Stimulated activated CD8-positive, alpha-beta memory T cell treated with anti-CD3 and anti-CD28 coated beads, Interleukin-4, amount 100 ng/mL, for 1 hour (primary cell): ENCODE measurements around the gene TPCN2.
"Not testable (repeated sequence)": the region's sequence is repeated elsewhere in the genome, so short reads cannot be mapped to it uniquely, and the experiment has no call there.

Experiments used
- DNase-seq, 2 donors: peaks; one replicate each; pipeline ENCODE4 v3.0.0-alpha.2; 2020; ENCODE audit warnings: low read depth in 2 of 2, low spot score in 1 of 2

Gene TPCN2

GRCh38 chr11:69144316-69145049 lies 95.8 kb downstream of the TPCN2 start:
- no peak for DNase-seq

DNA sequence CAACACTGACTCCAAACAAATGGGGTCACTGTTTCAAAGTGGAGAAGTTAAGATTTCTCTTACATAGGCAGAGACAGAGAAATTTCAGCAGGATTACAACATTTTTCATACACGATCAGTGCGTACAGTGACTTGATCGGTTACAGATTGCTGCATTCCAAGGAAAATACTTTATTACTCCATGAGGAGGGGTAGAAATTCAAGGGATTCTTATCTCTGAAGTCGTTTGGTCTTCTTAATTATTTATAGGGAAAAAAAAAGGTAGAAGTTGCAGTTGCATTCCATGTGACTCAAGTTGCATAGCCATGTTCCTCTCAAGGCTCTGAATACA lies 96.3 kb downstream of the TPCN2 start:
- no peak for DNase-seq

DNA sequence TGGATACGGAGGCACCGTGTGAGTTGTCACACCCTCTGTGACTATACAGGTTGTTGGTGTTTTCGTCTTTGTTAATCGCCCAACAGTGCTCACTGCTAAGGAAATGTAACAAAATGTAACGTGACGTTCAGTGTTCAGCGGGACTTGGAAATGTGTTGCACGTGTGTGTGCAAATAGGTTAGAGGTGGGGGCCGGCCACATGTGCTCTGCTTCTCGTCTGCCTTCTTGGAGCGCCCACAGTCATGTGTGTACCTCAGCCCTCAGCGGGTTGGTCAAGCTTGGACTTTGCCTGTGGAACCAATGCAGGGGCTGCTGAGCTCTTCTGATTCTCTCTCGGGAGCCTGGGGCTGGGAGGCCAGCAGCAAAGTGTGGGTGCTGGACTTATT lies 99.6 kb downstream of the TPCN2 start:
- no peak for DNase-seq

DNA sequence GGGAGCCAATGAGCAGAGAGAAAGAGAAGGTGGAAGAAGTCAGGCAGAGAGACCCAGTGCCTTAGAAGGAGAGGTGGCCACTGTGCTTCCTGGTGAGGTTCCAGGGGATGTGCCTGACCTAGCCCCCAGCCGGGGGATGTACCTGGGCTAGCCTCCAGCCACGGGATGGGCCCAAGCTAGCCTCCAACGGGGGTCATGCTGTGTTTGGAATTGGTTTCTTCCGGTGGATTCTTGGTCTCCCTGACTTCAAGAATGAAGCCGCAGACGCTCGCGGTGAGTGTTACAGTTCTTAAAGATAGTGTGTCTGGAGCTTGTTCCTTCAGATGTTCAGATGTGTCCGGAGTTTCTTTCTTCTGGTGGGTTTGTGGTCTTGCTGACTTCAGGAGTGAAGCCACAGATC lies 100.1 kb downstream of the TPCN2 start:
- no peak for DNase-seq

- not testable (repeated sequence) for DNase-seq
These were observed 100.8 kb downstream of the TPCN2 start for GRCh38 chr11:69149338-69150045.

GRCh38 chr11:69150175-69150574 lies 101.4 kb downstream of the TPCN2 start:
- no peak for DNase-seq

DNA sequence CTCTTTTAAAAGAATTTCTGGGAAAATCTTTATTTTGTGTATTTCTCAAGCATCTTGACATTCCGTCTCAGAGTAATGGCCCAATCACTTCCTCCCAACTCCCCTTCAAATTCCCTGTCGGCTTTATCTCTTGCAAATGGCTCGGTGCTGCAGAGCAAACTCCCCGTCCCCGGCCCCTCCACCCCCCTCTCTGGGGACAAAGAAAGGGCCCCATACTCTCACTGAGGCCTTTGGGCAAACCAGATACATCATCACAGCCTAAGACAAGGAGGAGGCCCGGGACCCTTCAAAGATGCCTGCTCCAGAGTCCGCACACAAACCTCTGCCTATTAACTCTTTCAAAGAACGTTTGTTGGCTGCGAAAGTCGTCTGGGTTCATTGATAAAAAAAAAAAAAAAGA lies 103.1 kb downstream of the TPCN2 start:
- DNase-seq = no peak

DNA sequence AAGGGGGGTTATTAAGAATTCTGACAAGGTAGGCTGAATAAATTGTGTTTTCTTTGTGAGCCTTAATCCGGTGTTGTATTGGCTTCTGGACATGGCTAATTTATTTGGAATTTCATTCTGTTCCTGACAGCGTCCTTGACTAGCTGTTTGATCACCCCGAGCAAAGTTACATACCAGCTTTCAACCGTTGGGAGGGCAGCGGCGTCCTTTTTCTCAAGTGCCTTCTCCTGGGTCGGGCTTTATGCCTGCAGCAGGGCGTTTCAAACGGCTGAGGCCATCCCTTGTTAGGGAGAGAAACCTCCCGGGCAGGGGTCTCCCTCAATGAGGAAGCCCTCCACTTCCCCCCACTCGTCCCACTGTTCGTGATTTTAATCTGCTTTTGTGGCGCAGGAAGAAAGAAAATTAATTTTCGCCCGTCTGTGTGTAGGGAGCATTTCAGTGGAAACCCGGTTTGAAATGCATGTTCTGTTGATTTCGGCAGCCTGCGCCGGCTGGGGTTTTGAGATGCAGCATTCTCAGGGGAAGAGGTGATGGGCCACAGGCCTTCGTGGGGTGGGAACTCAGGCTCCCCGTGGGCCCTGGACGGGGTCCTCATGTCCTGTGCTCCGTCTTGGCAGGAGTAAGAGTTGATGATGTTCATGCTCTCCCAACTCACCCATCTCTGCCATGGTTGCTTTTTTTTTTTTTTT lies 104.1 kb downstream of the TPCN2 start:
- DNase-seq = no peak

DNA sequence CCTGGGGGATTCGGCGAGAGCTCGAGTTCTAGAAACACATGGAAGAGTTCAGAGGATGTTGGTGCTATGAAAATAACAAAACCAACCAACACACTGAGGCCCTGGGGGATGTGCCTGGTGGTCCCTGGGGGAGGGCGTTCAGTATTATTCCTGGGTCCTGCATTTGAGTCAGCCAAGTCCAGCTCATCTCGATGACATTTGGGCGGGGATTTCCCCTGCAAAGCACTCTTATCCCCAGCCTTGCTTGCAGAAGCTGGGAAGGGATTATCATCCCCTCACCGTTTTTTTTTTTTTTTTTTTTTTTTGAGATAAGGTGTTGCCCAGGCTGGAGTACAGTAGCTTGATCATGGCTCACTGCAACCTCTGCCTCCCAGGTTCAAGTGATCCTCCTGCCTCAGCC lies 104.9 kb downstream of the TPCN2 start:
- DNase-seq = no peak

DNA sequence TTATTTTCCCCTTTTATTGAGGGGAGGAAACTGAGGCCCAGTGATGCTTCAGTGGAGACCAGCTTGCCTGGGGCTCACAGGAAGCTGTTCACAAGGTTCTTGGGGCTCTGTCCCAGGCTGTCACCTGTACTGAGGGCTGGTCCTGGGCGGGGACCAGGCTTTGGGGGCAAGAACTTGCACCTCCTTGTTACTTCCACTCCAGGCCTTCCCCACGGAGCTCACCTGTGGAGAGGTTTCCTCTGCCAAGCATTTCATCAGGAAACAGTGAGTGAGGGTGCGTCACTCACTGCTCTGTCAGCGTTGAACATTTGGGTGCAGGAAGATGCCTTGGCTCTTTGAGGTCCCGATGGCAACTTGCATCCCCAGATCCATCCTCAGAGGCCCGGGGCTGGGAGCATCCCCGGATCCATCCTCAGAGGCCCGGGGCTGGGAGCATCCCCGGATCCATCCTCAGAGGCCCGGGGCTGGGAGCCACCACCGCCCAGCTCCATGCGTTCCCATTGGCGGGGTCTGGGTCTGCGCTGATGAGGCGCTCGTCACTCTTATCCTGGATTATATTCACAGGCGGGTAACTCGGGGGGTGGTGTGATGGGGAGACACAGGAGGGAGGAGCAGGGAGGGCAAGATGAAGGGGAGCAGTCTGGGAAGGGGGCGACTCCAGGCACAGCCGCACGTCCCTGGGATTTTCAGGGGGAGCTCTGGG lies 105.6 kb downstream of the TPCN2 start:
- no peak for DNase-seq

DNA sequence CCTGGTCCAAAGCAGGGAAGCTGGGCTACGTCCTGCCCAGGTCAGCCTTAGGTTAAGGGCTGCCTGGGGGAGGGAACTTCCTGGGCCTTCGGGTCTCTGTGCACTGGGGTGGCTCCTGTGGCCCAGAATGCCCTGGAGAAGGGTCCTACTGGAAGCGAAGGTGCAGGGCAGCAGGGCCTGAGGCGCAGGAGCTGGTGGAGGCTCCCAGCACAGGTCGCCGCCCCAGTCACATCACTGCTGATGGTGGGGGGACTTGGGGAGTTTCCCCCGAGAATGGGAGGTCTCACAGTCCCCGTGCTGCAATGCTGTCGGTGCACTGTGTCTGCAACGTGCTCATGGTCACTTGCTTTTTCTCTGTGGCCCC lies 106.2 kb downstream of the TPCN2 start:
- DNase-seq = no peak

DNA sequence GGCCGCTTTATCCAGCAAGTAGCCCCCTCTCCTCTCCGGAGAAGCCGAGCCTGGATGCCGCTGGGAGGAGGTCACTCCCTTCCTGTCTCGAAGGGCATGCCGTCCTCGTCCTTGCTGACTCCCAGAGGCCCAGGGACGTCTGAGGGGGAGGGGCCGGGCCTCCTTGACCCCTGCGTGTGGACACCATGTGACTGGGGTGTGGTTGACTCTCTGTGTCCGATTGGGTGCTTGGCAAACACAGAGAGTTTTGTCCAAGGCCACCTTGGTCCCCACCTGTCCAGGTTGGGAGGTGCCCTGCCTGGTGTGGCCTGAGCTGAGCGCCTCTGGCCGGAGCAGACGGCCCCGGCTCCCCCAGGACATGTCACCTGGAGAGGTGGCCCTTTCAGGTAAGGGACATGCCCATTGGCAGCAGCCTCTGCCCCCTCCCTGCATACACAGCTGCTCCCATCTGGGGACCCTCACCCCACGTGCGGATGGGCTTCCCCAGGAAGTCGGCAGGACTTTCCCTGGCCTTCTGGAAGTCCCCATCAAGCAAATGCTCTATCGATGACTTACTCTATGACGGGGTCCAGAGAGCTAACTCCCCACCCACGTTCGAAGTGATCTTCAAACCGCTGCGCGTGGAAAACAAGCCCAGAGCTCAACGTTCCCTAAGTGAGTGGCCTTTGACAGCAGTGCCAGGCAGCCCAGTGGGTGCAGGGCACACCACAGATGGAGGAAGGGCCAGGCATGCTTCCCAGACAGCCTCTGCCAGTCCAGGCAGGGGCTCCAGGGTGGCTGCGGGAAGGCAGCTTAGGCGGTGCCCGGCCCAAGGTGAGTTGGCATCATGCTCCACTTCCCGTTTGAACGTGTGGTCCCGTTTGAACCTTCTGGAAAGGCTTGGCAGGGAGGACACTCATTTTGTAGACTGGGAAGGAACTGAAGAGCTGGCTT lies 106.8 kb downstream of the TPCN2 start, which contains the start of gene SMIM38:
Gene SMIM38, plus strand, starts transcription at position 634 of the 933 bp plus-strand sequence. CDS start 1,912 bp downstream, outside the sequence.
- no peak for DNase-seq

- DNase-seq = no peak
These were observed 107.5 kb downstream of the TPCN2 start for GRCh38 chr11:69156235-69156639.

- DNase-seq = no peak
These were observed 108.0 kb downstream of the TPCN2 start for GRCh38 chr11:69156673-69157155.

- DNase-seq = no peak
These were observed 108.6 kb downstream of the TPCN2 start for GRCh38 chr11:69157156-69157821.

GRCh38 chr11:69157822-69158231 lies 109.1 kb downstream of the TPCN2 start:
- no peak for DNase-seq

DNA sequence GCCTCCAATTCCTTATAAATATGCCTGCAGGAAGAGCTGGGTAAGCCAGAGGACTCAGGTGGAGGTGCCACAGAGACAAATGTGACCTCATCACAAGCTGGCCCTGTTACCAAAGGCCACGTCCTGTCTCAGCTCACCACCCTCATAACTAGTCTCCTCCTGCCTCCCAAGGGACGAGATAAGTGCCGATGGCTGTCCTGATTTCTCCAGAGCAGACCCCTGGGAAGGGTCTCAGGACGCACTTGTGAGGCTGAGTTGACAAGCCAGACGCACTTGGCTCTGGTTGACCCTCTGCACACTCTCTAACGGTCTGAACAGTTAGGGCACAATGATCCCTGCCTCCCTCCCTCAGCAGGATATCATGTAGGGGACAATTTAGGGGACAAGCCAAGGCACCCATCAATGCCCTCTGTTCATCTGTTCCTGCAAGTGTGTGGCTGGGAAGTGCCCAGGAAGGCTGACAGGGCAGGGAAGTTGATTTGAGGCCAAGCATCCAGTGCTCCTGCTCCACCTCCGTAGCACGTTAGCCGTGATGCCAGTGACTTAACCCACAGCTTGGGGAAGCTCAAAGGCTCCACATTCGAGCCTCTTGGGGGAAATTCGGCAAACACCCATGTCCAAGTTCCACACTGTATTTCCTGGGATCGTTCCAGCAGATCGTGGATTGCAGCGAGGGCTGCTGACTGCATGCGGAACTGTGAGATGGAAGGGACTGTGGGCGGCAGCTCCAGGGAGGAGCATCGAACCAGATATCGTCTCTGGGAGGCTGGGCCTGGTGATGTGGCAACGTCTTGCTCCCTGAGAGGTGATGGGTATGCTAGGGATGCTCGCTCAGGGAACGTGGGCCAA lies 109.8 kb downstream of the TPCN2 start:
- DNase-seq = no peak

- DNase-seq = no peak
These were observed 110.6 kb downstream of the TPCN2 start for GRCh38 chr11:69159150-69159852.
